H54 (cell line): ENCODE data around the gene PNPLA7.

ENCODE experiments used
- DNase-seq: peaks from one replicate; pipeline ENCODE4 v3.0.0; 2011; ENCODE audit warnings: low spot score, mixed read lengths; ENCODE audit not compliant: insufficient read length
- FAIRE-seq: peaks from 3 replicates; lab custom pipeline; 2011; peaks lifted over from hg19 to GRCh38; lab: Jason Lieb, UNC
- POLR2A ChIP-seq: IDR thresholded peaks from 2 replicates; pipeline ENCODE4 v1.6.1; 2011; ENCODE audit warnings: low read depth, mild to moderate bottlenecking, low read length

Gene PNPLA7

DNA sequence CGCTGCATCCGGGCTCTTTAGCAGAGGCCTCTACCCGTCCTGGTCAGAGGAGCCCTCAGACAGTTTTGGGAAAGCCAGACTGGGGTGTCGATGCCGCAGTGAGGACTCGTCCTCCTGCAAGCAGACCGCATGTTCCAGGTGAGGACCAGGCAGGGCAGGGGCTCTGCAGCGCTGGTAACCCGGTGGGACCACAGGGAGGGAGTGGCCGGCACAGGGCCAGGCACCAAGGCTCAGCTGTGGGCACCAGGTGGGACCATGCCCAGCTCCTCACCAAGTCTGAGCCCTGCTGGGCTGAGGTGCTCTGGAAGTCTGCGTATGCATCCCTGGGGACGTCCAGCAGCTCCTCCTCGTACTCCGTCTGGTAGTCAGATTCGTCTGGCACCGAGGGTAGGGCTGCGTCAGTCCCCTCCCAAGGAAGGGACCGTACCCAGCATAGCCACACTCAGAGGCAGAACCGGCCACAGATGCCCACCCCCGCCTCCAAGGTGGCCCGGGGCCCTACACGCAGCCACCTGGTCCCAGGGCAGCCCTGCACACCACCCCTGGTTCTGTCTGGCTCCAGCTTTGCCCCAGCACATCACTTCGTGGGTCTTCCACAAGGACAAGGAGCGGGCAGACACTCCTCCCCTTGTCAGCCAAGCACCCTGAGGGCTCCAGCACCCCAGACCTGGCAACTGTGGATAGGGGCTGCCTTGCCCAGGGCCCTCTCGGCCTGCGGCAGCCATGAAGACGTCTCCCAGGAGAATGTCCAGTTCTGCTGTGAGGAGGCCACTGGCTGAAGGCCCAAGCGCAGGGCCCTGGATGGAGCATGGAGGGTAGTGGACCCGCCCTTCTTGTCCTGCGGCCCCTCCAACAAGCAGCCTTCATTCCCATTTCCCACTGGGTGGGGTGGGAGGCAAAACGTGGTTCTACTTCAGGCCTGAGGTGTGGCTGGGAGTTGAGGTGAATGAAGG lies 89.6 kb downstream of the PNPLA7 start:
- FAIRE-seq (no peak), DNase-seq (no peak)
- TF ChIP-seq POLR2A, result no peak

DNA sequence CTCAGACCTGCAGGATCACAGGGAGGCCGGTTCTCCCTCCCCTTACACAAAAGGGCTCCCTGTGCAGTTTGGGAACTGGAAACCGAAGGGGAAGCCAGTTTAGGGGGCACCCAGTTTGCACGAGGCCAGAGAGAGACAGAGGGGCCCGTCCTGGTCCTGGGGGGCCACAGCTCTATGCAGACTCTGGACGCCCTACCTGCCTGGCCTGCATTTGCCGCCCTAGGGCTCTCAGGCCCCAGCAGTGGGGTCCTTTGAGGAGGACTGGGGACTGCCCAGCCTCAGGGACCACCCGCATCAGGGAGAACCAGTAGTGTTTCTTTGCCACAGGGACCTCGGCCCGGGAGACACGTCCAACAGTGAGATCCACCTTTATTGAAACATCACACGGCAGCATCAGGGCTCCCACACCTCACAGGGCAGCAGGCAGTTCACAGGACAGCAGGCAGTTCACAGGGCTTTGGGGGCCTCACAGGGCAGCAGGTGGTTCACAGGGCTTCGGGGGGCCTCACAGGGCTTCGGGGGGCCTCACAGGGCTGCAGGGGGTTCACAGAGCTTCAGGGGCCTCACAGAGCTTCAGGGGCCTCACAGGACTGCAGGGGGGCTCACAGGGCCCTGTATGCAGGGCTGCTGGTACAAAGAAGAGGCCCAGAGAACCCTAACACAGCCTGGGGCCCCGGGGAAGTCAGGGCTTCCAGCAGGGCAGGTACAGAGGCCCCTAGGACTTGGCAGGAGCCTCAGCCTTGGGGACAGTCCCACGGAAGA lies 90.4 kb downstream of the PNPLA7 start:
- DNase-seq (no peak), FAIRE-seq (no peak)
- no peak for TF ChIP-seq POLR2A

DNA sequence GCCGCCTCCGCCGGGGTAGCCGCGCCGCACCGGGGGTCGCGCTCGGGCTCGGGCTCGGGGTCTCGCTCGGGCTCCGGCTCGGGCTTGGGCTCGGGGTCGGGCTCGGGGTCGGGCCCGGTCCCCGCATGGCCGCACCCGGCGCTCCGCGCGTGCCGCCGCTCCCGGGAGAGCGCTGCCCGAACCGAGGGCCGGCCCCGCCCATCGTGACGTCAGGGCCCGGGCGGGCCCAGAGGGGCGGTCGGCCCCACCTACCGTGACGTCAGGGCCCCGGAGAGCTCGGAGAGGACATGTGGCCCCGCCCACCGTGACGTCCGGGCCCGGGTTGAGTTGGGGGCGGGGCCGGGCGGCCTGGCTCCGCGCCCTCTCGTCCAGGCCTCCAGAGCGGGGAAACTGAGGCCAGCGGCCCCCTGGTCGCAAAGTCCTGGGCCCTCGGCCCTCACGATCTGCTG lies 91.0 kb downstream of the PNPLA7 start, which contains the start of gene NSMF:
Gene NSMF (minus strand): TSS at position 183 of the 449 bp plus-strand sequence. CDS start 232 bp downstream, outside the sequence.
- TF ChIP-seq POLR2A, result peak; percentile 85
- DNase-seq (peak; percentile 100), FAIRE-seq (peak; percentile 50)

GRCh38 chr9:137458194-137459151 lies 91.7 kb downstream of the PNPLA7 start:
- DNase-seq (no peak), FAIRE-seq (no peak)
- TF ChIP-seq POLR2A, result no peak

DNA sequence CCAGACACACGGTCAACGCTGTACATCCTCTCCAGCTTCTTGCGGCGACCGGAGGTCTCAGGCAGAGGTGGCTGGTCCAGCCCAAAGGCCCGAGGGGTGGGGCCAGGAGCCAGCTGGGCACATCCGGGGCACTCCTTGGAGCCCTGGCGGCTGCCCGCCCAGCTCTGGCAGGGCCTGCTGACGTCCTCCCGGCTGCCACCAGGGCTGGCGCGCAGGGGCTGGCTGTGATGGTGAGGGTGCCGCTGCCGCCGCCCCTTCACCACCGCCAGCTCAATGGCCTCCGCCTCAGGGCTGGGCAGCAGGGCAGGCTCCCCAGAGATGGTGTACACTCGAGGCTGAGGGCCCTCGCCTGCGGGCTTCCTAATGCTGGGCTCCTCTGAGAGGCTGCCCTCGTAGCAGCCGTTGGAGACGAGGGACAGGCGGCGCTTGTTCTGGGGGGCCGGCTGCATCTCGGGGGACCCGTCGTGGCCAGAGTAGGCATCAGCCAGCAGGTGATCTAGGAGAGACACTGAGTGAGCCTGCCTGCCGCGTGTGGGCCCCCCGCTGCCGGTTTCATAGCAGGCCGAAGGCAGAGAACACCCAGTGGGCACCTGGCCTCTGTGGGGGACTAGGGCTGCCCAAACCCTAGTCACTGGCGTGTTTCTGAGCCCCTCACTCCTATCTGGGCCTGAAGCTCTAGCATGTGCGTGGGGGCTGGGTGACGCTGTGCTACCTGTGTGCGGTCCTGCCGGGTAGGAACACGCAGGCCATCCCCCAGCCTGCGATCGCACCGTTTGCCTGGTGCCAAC lies 92.6 kb downstream of the PNPLA7 start:
- no peak for FAIRE-seq
- TF ChIP-seq POLR2A, result no peak
- DNase-seq, result no peak

DNA sequence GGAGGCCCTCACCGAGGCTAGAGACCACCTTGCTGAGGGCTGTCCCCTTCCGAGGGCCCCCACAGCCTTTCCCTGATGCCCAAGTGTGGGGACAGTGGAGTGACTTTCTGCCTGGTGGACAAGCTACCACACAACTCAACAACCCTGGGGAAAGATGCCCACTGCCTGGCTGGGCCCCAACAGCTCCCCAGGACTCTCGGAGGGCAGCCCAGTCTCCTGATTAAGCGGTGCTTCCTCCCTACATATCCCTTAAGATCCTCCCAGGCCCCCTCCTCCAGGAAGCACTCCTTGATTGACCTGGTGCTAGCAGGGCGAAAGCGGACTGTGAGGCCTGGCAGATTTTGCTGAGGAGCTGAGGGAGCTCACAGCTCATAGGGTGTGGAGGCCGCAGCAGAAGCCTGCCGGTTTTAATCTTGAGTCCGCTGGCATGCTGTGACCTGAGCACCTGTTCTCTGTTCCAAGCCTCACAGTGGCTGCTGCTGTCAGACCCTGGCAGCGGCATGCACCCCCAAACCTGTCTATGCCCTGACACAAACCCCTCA lies 93.3 kb downstream of the PNPLA7 start:
- no peak for DNase-seq
- no peak for FAIRE-seq
- TF ChIP-seq POLR2A, result no peak

DNA sequence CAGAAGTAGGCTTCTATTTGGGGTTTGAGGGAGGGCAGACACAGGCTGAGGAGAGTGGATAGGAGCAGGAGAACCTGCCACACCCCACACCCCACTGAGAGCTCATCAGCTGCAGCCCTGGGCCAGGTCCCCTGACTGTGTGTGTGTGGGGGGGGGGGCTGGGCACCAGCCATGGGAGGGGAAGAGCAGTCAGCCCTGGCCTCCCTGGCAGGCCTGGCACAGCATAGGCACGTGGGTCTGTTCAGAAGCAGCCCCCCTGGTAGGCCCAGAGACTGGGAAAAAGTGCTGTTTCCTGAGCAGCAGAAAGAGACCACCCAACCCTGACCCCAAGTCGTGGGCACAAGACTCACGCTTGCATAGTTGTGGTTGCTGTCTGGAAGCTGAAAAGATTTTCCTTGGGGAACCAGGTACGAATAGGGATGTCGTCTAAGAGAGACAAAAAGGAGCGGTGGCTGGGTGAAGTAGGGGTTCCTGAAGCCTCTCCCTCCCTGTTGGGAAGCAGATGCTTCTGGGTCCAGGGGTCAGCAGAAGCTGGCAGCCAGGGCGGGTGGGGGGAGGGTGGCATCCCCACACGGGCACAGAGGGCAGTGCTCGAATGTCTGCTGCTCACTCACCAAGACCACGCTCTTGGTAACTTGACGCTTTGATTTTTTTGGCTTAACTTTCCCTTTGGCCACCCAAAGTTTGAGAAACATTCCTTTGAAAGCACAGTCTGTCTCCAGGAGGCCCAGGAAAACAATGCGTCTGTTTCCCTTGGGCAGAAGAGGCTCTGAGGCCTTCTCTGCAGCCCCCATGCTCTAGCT lies 93.9 kb downstream of the PNPLA7 start:
- TF ChIP-seq POLR2A, result no peak
- no peak for FAIRE-seq

GRCh38 chr9:137455359-137455991 lies 94.7 kb downstream of the PNPLA7 start:
- FAIRE-seq (no peak), DNase-seq (no peak)
- TF ChIP-seq POLR2A, result no peak

More for the DNA sequence above, 93.9 kb downstream of the PNPLA7 start:
- DNase-seq, result no peak

DNA sequence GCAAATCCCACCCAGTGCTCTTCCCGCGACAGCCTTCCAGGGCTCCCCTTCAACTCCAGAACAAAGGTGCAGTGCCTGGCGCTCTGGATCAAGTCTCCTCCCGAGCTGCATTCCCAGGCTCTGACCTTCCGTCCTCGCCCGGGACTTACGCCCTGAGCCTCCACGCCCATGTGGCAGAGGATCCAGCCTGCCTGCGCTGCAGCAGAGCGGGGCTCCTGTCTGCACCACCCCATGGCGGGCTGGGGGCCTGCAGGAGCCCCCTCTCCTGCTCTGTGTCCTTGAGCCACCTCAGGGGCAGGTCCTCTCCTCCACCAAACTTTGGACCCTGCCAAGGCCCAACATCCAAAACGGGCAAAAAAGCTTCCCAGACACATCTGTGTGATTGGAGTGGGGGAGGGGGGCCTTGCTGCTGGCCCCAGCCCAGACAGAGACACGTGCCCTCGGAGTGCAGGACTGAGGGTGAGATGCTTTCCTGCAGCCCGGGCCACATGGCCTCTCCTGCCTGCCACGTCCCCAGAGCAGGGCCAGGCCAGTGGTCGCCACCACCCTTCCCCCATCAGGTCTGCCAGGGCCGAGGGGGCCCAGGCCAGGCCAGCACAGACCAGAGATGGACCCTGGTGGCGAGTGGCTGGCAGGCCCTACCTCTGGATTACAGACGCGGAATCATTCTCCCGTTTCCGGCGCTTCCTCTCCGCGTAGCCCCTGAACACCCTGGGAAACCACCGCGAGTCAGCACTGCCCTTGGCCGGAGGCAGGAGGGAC lies 95.4 kb downstream of the PNPLA7 start:
- TF ChIP-seq POLR2A, result no peak
- FAIRE-seq, result no peak
- DNase-seq, result no peak

GRCh38 chr9:137454145-137454596 lies 96.0 kb downstream of the PNPLA7 start:
- no peak for DNase-seq
- FAIRE-seq, result no peak
- no peak for TF ChIP-seq POLR2A
